ENCODE results near the gene RASGEF1C. TPM values are rescaled to one million over a fixed set of nuclear protein-coding genes. Genes with fewer than 3 reads are reported as not detected.

The RASGEF1C gene
- total RNA-seq, 1 experiment from 2014 or later = not detected

DNA sequence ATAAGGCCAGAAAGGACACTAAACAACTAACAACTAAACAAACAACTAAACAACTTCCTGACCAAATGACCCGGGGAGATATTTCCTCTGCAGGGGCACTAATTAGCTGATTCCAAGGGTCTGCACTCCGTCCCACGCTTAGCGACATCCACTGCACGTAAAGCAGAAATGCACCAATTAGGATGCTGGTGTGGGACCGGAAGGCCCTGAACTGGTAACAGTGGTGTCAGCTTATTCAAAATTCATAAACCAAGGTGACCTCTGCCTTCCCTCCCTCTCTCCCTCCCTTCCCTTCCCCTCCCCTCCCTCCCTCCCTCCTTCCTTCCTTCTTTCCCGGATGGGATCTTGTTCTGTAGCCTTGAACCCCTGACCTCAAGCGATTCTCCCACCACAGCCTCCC lies 9.6 kb downstream of the RASGEF1C start:
- no peak for DNase-seq
- H3K27ac ChIP-seq (ENCODE audit: low read length) = no peak overlapping the region
- no peak overlapping the region for H3K9ac ChIP-seq (ENCODE audit: low read length)
- no peak overlapping the region for H3K4me3 ChIP-seq (ENCODE audit: low read length)
- no peaks in the 10 kb centered on the region for H3K9me2 ChIP-seq (replicated peaks; ENCODE audit: insufficient read depth, low read length)
- H3K9me3 ChIP-seq (ENCODE audit: low read length) = no peaks in the 10 kb centered on the region
- H3K4me1 ChIP-seq (ENCODE audit: low read length) = no peaks in the 10 kb centered on the region
- H2AFZ ChIP-seq (ENCODE audit: low read length) = no peak overlapping the region
- H3K27me3 ChIP-seq (ENCODE audit: low read length) = no peaks in the 10 kb centered on the region
- H4K20me1 ChIP-seq (ENCODE audit: insufficient read depth, low read depth, low read length) = no peaks in the 10 kb centered on the region
- H3K36me3 ChIP-seq (ENCODE audit: insufficient read depth, low read length) = no peaks in the 10 kb centered on the region
- no peaks in the 10 kb centered on the region for H3K79me2 ChIP-seq (ENCODE audit: low read length)
- no peak overlapping the region for H3K4me2 ChIP-seq (ENCODE audit: low read depth, low read length, poor library complexity, severe bottlenecking)

- DNase-seq = no peak
- Histone ChIP-seq H4K20me1 (ENCODE audit: insufficient read depth, low read depth, low read length) (no peaks in the 10 kb centered on the region), H2AFZ (ENCODE audit: low read length) (no peak overlapping the region), H3K9ac (ENCODE audit: low read length) (no peak overlapping the region), H3K4me1 (ENCODE audit: low read length) (no peaks in the 10 kb centered on the region), H3K27ac (ENCODE audit: low read length) (no peak overlapping the region), H3K9me2 (replicated peaks; ENCODE audit: insufficient read depth, low read length) (no peaks in the 10 kb centered on the region), H3K4me3 (ENCODE audit: low read length) (no peak overlapping the region), H3K79me2 (ENCODE audit: low read length) (no peaks in the 10 kb centered on the region), H3K4me2 (ENCODE audit: low read depth, low read length, poor library complexity, severe bottlenecking) (no peak overlapping the region), H3K9me3 (ENCODE audit: low read length) (no peaks in the 10 kb centered on the region), H3K36me3 (ENCODE audit: insufficient read depth, low read length) (no peaks in the 10 kb centered on the region), H3K27me3 (ENCODE audit: low read length) (no peaks in the 10 kb centered on the region)
Measured at GRCh38 chr5:180198208-180198607, 10.8 kb downstream of the RASGEF1C start.

DNA sequence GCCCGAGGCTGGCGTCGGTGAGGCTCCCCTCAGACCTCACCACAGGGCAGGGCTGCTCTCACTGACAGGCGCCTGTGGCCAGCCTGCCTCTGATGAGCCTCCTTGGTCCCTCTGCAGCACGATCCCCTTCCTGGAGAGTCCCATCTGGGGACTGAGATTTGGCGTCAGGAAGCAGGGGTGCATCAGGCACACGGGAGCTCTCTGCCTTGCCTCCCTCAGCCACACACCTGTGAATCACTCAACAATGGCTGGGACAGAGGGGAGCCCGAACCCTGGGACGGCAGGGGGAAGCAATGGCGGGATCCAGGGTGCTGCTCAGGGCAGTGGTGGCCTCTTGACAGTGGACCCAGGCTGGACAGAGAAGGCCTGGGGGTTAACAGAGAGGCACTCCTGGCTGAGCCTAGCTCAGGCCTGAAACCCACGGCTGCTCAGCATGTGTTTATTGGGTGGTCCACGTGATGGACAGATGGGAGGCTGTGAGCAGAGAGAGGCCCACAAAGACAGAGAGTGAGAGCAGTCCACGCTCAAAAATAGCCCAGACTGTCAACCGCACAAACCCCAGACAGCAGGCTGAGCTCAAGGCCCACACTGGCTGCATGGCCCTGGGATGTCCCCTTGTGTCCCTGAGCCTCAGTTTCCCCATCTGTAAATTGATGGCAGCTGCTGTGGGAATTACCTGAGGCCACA lies 11.9 kb downstream of the RASGEF1C start:
- Histone ChIP-seq H3K27me3 (ENCODE audit: low read length) (no peaks in the 10 kb centered on the region), H3K4me2 (ENCODE audit: low read depth, low read length, poor library complexity, severe bottlenecking) (no peak overlapping the region), H3K9ac (ENCODE audit: low read length) (no peak overlapping the region), H3K9me3 (ENCODE audit: low read length) (no peaks in the 10 kb centered on the region), H4K20me1 (ENCODE audit: insufficient read depth, low read depth, low read length) (no peaks in the 10 kb centered on the region), H3K36me3 (ENCODE audit: insufficient read depth, low read length) (no peaks in the 10 kb centered on the region), H3K79me2 (ENCODE audit: low read length) (no peaks in the 10 kb centered on the region), H3K4me1 (ENCODE audit: low read length) (no peaks in the 10 kb centered on the region), H3K4me3 (ENCODE audit: low read length) (no peak overlapping the region), H3K9me2 (replicated peaks; ENCODE audit: insufficient read depth, low read length) (no peaks in the 10 kb centered on the region), H2AFZ (ENCODE audit: low read length) (no peak overlapping the region), H3K27ac (ENCODE audit: low read length) (no peak overlapping the region)
- DNase-seq = no peak

GRCh38 chr5:180194410-180195345 lies 14.3 kb downstream of the RASGEF1C start:
- no peaks in the 10 kb centered on the region for H4K20me1 ChIP-seq (ENCODE audit: insufficient read depth, low read depth, low read length)
- no peak overlapping the region for H3K27ac ChIP-seq (ENCODE audit: low read length)
- no peak overlapping the region for H3K4me3 ChIP-seq (ENCODE audit: low read length)
- no peaks in the 10 kb centered on the region for H3K79me2 ChIP-seq (ENCODE audit: low read length)
- DNase-seq = no peak
- no peaks in the 10 kb centered on the region for H3K36me3 ChIP-seq (ENCODE audit: insufficient read depth, low read length)
- H3K9me2 ChIP-seq (replicated peaks; ENCODE audit: insufficient read depth, low read length) = no peaks in the 10 kb centered on the region
- H2AFZ ChIP-seq (ENCODE audit: low read length) = no peak overlapping the region
- H3K9ac ChIP-seq (ENCODE audit: low read length) = no peak overlapping the region
- H3K27me3 ChIP-seq (ENCODE audit: low read length) = no peaks in the 10 kb centered on the region
- H3K9me3 ChIP-seq (ENCODE audit: low read length) = no peaks in the 10 kb centered on the region
- no peaks in the 10 kb centered on the region for H3K4me1 ChIP-seq (ENCODE audit: low read length)
- H3K4me2 ChIP-seq (ENCODE audit: low read depth, low read length, poor library complexity, severe bottlenecking) = no peak overlapping the region

GRCh38 chr5:180193749-180194375 lies 15.1 kb downstream of the RASGEF1C start:
- H3K36me3 ChIP-seq (ENCODE audit: insufficient read depth, low read length) = no peaks in the 10 kb centered on the region
- H3K9ac ChIP-seq (ENCODE audit: low read length) = no peak overlapping the region
- no peaks in the 10 kb centered on the region for H3K27me3 ChIP-seq (ENCODE audit: low read length)
- H3K79me2 ChIP-seq (ENCODE audit: low read length) = no peaks in the 10 kb centered on the region
- H2AFZ ChIP-seq (ENCODE audit: low read length) = no peak overlapping the region
- no peak overlapping the region for H3K4me3 ChIP-seq (ENCODE audit: low read length)
- no peak overlapping the region for H3K27ac ChIP-seq (ENCODE audit: low read length)
- no peak overlapping the region for H3K4me2 ChIP-seq (ENCODE audit: low read depth, low read length, poor library complexity, severe bottlenecking)
- no peaks in the 10 kb centered on the region for H4K20me1 ChIP-seq (ENCODE audit: insufficient read depth, low read depth, low read length)
- no peaks in the 10 kb centered on the region for H3K4me1 ChIP-seq (ENCODE audit: low read length)
- DNase-seq = no peak
- no peaks in the 10 kb centered on the region for H3K9me2 ChIP-seq (replicated peaks; ENCODE audit: insufficient read depth, low read length)
- H3K9me3 ChIP-seq (ENCODE audit: low read length) = no peaks in the 10 kb centered on the region

DNA sequence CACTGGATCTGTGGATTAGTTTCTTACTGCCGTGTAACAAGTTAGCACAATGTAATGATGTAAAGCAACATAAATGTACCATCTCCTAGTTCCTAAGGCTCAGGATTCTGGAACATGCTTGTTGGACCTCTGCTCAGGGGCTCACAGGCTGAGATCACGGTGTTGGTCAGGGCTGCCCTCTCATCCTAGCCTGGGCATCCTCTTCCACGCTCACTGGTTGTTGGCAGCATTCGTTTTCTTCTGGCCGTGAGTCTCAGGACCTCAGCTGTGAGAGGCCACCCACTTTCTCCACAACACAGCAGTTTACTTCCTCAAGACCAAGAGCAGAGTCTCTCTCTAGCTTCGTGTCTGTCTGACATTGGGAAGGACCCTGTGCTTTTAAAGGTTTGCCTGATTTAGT lies 17.3 kb downstream of the RASGEF1C start:
- H3K4me1 ChIP-seq (ENCODE audit: low read length) = no peaks in the 10 kb centered on the region
- no peak overlapping the region for H3K9ac ChIP-seq (ENCODE audit: low read length)
- no peaks in the 10 kb centered on the region for H3K9me2 ChIP-seq (replicated peaks; ENCODE audit: insufficient read depth, low read length)
- no peak overlapping the region for H2AFZ ChIP-seq (ENCODE audit: low read length)
- H3K4me3 ChIP-seq (ENCODE audit: low read length) = no peak overlapping the region
- H3K27ac ChIP-seq (ENCODE audit: low read length) = no peak overlapping the region
- H3K4me2 ChIP-seq (ENCODE audit: low read depth, low read length, poor library complexity, severe bottlenecking) = no peak overlapping the region
- DNase-seq = no peak
- H4K20me1 ChIP-seq (ENCODE audit: insufficient read depth, low read depth, low read length) = no peaks in the 10 kb centered on the region
- no peaks in the 10 kb centered on the region for H3K79me2 ChIP-seq (ENCODE audit: low read length)
- H3K27me3 ChIP-seq (ENCODE audit: low read length) = no peaks in the 10 kb centered on the region
- no peaks in the 10 kb centered on the region for H3K36me3 ChIP-seq (ENCODE audit: insufficient read depth, low read length)
- no peaks in the 10 kb centered on the region for H3K9me3 ChIP-seq (ENCODE audit: low read length)

DNA sequence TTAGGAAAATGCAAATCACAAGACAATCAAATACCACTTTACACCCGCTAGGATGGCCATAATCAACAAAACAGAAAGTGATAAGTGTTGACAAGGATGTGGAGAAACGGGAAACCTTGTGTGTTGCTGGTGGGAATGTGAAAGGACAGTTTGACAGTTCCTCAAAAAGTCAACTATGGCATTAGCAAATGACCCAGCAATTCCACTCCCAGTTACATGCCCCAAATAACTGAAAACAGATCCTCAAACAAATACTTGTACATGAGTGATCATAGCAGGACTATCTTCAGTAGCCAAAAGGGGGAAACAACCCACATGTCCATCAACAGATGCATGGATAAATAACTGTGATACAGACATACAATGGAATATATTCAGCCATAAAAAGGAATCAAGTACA lies 21.2 kb downstream of the RASGEF1C start:
- no peak overlapping the region for H3K4me2 ChIP-seq (ENCODE audit: low read depth, low read length, poor library complexity, severe bottlenecking)
- no peaks in the 10 kb centered on the region for H4K20me1 ChIP-seq (ENCODE audit: insufficient read depth, low read depth, low read length)
- H3K4me3 ChIP-seq (ENCODE audit: low read length) = no peak overlapping the region
- H3K4me1 ChIP-seq (ENCODE audit: low read length) = no peaks in the 10 kb centered on the region
- DNase-seq = no peak
- no peaks in the 10 kb centered on the region for H3K79me2 ChIP-seq (ENCODE audit: low read length)
- H3K27me3 ChIP-seq (ENCODE audit: low read length) = no peaks in the 10 kb centered on the region
- H3K9ac ChIP-seq (ENCODE audit: low read length) = no peak overlapping the region
- no peak overlapping the region for H3K27ac ChIP-seq (ENCODE audit: low read length)
- no peaks in the 10 kb centered on the region for H3K9me2 ChIP-seq (replicated peaks; ENCODE audit: insufficient read depth, low read length)
- no peaks in the 10 kb centered on the region for H3K36me3 ChIP-seq (ENCODE audit: insufficient read depth, low read length)
- no peak overlapping the region for H2AFZ ChIP-seq (ENCODE audit: low read length)
- H3K9me3 ChIP-seq (ENCODE audit: low read length) = no peaks in the 10 kb centered on the region

DNA sequence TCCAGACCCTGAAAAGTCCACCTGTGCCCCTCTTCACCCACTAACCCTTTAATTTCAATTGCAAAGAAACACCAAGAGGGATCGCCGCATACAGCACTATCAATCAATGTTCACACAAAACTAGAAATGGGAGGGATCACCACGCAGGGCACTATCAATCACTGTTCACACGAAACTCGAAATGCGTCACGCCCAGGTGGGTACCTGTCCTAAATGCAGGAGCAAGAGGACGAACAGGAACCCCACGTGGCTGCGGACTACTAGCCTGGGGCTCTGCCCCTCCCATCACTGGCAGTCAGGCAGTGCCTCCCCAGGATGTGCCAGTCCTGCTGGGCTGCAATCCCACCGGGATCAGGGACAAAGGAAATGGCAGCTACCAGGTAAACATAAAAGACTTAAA lies 28.2 kb downstream of the RASGEF1C start:
- no peaks in the 10 kb centered on the region for H3K79me2 ChIP-seq (ENCODE audit: low read length)
- H3K36me3 ChIP-seq (ENCODE audit: insufficient read depth, low read length) = no peaks in the 10 kb centered on the region
- no peaks in the 10 kb centered on the region for H3K9me3 ChIP-seq (ENCODE audit: low read length)
- no peak overlapping the region for H3K4me3 ChIP-seq (ENCODE audit: low read length)
- H3K27ac ChIP-seq (ENCODE audit: low read length) = no peak overlapping the region
- no peaks in the 10 kb centered on the region for H3K9me2 ChIP-seq (replicated peaks; ENCODE audit: insufficient read depth, low read length)
- no peak overlapping the region for H2AFZ ChIP-seq (ENCODE audit: low read length)
- H4K20me1 ChIP-seq (ENCODE audit: insufficient read depth, low read depth, low read length) = no peaks in the 10 kb centered on the region
- H3K9ac ChIP-seq (ENCODE audit: low read length) = no peak overlapping the region
- no peaks in the 10 kb centered on the region for H3K27me3 ChIP-seq (ENCODE audit: low read length)
- H3K4me1 ChIP-seq (ENCODE audit: low read length) = no peaks in the 10 kb centered on the region
- no peak for DNase-seq
- H3K4me2 ChIP-seq (ENCODE audit: low read depth, low read length, poor library complexity, severe bottlenecking) = no peak overlapping the region

Measured in Karpas-422 (cell line).